HL-60/S4 treated with phorbol 12-myristate 13-acetate at 8.2 ng/mL for 4 days and 3 days (cell line): ENCODE results near the gene KDM4B.
"Not testable (repeated sequence)": the region's sequence is repeated elsewhere in the genome, so short reads cannot be mapped to it uniquely, and the experiment has no call there.

Experiments used
- in situ Hi-C: fragments of 300-500 bp; cut with MboI; formaldehyde crosslinking; loops from 2 replicates; pipeline ENCODE4 v1.15.0; 2022; ENCODE audit warnings: low sequenced_read_pairs

Gene KDM4B

DNA sequence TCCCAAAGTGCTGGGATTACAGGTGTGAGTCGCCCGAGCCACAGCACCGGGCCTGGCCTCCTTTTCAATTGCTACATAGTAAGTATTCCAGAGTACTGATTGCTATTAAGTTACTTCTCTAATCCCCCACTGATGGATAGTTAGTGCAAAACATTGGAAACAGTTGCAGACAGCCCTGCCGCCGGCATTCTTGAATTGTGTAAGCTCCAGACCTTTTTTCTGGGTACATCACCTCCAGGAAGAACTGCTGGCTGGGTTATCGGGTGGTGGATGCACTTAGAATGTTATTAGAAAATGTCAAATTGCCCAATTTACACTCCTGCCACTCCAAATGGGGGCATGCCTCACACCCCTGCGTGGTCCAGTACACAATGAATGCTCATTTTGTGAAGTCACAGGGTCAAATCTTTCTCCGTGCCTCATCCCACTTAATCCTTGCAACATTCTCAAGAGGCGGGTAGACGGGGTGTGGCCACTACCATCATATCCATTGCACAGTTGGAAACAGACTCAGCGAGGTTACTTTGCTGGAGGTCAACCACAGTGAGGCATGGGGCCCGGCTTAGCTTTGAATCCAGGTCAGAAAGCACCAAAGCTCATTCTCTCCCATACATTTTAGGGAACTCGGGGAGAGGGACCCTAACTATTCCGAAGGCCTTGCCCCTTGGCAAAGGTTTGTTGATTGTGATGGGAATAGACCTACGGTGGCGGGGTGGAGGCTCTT is 1.0 kb upstream of the KDM4B start:
- in situ Hi-C loops, result no loop called here

DNA sequence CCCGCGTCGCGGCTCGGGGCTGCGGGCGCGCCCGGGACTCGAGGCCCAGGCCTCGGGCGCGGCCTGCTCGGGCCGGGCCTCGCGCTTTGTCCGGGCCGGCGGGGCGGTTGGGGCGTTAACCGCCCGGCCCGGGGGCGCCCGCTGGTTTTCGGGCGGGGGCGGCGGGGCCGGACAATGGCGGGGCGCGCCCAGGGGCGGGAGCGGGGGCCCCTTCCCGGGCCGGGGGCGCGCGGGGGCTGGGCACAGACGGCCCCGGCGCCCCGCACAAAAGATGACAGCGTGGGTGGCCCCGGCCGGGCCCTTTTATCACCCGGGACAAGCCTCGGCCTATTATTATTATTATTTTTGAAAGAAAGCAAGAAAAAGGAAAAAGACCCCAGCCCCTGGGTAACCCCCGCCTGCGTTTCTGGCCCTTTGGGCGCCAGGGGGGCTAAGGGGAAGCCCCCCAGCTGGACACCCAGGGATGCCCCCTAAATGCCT is 419 bp downstream of the KDM4B start:
- in situ Hi-C loops, result no loop called here

DNA sequence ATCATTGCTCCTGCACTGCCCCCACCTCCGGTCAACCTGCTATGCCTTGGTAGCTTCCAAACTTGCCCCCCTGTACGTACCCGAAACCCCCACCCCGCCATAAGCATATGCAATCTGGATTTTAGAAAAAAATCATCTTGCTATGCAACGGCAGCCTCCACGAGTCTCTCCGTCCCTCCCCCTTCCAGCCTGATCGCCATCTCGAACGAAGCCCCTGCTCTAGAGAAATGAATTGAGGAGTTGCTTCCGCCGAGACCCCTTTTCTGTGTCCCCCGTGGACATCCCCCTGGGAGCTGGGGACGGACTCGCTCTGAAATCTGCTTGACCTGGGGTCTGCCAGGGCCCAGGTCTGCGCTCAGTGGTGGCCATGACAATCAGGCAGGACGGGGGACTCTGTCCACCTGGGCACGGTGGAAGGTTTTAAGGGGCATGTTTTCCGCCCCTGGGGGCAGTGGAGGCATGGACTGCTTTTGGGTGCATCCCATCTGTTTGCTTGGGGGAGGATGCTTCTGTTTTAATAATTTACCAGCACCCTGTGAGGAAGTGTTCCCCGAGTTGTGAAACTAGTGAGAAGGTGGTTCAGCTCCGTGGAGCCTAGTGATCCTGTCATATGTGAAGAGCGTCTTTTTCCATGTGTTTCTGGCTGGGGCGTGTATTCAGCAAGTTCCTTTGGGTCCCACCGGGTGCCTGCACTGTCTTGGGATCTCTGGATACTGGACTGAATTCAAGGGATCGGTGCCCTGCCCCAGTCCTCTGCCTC is 1.0 kb downstream of the KDM4B start:
- in situ Hi-C loops, result no loop called here

DNA sequence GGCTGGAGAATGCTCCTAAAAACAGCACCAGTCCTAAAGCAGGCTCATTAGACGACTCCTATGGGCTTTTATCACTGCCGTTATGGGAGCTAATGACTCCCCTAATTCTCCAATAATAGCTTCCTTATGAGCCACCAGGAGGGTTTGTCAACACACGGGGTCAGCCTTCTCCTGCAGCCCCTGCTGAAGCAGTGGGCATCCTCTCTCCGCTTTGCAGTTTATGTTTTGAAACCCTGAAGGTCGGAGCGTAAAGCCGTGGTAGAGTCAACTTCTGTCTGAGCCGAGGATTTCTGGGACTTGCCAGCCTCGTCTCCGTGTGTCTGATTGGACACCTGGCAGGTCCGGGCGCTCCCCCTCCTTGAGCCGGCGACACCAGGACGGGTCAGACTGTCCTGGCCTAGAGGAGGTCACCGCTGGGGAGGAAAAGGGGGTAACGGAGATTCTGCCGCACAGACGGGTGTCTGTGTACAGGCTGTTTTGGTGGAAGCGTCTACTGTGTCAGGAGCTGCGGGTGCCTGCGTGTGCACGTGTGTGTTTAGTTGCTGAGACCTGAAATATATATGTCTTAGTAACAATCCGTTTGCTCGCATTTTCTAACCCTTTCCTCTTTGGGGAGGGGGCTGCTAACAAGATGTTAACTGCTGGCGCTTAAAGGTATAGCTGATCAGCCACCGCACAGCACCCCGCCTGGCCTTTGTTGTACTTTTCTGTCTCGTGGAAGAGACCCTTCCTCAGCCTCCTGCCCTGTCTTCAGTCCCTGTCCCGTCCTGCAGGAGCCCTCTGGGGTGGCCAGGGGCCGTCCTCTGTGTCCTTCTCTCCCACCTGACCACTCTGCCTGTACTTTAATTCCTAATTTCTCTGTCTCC is 1.9 kb downstream of the KDM4B start:
- in situ Hi-C loops, result no loop called here

DNA sequence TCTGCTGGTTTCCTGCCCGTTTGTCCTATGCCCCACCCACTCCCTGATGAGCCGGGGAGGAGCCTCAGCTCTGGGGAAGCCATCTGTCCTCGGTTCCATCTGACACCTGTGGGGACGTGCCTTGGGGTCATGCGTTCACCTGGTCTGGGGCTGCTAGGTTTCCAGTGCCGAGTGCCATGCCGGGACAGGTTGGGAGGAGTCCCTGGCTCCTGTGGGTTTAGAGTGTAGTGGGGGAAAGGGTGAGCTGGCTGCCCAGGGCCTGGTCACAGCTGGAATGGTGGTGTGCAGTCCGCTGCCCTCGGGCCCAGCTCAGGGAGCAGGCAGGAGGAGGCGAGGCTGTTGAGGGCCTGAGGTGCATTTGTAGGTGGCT is 2.5 kb downstream of the KDM4B start:
- in situ Hi-C loops, result no loop called here

DNA sequence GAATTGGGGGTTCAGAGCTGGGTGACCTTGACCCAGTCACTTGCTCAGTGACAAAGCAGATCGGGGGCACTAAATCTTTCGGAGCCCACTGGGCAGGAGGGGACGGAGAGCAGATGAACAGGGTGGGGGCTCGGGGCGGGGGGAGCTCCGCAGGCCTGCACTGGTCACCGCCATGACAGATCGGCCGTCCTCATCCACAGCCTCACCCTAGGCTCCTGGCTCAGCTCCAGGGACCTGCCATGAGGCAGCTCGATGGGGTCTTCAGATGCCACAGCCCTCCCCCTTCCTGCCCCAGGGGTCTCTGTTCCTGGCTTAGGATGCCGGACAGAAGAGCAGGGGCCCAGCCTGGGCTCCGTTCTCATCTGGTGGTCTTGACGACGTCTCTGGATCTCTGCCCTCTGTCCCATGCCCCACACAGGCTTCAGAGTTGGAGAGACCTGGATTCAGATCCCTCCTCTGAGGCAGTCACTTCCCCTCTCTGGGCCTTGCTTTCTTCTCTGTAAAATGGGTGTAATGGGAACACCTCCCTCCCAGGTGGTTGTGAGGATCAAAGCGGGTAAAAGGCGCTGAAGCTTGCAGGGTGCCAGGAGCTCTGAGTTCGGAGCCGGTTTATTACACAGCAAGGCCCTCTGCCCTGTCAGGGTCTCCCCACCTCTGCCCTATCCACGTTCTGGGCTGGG is 3.0 kb downstream of the KDM4B start:
- in situ Hi-C loops, result no loop called here

DNA sequence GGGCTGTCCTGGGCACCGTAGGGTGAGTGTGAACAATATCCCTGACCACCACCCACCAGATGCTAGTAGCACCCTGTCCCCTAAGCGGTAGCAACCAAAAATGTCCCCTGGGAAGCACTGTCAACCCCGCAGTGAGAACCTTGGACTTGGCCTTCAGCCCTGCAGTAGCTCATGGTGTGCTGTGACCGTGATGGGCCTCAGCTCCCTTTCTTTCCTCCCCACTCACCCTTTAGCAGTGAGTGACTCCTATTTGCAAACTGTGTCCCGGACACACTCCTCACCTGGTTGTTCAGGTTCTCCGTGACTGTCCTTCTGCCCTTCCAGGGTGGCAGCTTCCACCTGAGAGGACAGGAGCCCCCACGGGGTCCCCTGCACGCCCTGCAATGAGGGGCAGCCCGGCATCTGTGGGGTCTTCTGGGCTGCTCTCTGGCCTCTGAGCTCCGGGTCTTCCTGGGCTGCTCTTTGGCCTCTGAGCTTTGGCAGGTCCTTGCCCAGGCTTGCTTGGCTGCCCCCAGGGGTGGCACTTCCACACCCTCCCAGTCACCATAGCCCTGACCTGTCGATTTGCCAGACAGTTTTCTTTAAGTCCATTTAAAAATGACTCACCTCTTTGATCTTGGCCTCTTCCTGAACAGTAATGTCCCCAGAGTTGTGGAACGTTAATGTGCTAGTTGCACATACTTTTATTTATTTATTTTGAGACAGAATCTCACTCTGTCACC is 3.8 kb downstream of the KDM4B start:
- in situ Hi-C loops, result no loop called here

DNA sequence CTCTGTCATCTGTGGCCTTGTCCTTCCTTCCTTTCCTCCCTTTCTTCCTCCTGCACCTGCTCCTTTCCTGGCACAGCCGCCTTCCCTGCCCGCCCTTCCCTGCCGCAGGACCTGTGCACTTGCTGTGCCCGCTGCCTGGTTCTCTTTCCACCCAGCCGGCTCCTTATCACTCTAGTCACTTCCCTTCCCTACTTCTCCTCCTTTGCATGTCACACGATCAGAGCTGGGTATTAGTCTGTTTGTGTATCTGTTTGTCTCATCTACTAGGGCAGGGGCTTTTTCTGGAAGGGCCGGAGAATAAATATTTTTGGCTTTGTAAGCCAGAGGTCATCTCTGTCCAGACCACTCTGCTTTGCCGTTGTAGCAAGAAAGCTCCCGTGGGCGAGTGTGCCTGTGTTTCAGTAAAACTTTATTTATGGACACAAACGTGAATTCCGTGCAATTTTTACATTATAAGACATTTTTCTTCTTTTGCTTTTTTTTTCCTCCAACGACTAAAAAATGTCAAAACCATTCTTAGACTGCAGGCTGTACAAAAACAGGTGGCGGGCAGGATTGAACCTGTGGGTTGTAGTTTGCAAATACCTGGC is 6.1 kb downstream of the KDM4B start:
- in situ Hi-C loops, result no loop called here

DNA sequence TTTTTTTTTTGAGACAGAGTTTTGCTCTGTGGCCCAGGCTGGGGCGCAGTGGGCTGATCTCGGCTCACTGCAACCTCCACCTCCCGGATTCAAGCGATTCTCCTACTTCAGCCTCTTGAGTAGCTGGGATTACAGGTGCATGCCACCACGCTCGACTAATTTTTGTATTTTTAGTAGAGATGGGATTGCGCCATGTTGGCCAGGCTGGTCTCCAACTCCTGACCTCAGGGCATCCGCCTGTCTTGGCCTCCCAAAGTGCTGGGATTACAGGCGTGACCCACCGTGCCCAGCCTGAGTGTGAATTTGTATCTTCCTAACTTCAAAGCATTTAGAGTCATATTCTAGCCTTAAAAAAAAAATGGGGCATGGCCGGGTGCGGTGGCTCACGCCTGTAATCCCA is 6.7 kb downstream of the KDM4B start:
- in situ Hi-C loops, result not testable (repeated sequence)

DNA sequence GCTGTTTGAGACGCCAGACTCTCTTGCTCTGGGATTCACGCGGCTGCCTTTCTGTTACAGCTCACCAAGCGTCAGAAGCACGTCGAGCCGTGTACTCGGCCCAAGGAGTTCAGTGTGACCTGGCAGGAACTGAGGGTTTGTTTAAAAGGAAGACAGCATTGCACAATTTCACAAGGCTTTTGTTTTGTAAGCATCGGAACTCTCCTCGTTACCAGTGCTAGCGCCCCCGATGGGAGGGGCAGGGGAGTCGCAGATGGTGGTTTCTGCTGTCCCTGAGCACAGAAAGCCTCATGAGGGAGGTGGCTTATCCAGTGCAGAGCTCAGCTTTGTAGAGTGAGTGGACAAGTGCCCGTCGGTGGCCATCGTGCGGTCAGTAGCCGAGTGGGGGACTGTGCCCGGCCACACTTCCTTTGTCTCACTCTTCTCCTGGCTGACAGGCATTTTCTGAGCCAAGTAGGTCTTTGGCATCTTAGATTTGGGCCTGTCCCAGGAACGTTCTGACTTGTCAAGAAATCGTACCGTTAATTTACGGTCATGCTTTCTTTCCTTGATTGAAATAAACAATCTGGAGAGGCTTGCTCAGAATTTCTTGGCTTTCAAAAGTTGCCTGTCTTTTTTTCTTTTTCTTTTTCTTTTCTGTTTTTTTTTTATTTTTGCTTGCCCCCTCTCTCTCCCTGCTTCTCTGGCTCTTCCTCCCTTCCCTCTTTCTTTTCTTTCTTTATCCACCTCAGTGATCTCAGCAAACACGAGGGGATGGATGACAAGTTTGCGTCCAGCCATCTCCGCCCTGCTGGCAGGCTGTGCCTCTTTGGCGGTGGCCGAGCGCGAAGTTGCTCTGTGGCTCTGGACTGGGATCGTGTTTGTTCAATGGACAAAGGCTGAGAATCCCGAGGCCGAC is 7.7 kb downstream of the KDM4B start:
- in situ Hi-C loops, result no loop called here

DNA sequence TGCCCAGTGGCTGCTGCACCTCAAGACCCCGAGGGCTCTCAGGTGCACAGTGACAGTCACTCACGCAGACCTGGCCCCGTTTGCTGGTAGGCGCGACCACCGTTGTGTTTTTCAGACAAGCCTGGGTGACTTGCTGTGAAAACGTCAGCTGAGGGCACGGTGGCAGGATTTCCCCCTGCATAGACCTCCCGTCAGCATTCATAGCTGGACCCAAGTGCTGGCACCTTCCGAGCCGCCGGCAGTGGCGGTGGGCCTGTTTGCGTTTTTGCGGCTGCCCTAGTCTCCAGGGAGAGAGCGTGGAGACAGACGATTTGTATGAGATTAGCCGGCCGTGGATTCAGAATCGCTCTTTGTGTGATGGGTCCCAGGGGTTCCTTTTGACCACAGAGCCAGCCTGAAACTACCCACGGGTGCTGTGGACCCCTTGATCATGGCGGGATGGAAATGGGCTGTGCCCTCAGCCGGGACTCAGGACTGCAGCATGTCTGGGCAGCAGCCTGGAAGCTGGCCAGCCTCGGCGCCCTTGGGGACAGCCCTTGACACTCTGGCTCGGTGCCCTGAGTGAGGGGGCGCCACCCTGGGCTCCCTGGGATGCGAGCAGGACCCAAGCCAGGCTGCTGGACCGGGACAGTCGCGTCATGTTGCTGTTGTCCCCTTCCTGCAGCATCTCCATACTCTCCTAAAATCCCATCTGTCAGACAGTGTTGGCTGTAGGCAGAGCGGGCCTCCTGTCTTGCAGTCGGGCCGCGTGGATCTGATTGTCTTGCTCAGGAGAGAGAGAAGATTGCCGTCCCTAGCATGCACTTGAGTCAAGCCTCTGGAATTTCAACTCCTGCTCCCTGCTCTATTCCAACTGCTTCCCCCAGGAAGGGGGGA is 8.6 kb downstream of the KDM4B start:
- in situ Hi-C loops, result no loop called here

DNA sequence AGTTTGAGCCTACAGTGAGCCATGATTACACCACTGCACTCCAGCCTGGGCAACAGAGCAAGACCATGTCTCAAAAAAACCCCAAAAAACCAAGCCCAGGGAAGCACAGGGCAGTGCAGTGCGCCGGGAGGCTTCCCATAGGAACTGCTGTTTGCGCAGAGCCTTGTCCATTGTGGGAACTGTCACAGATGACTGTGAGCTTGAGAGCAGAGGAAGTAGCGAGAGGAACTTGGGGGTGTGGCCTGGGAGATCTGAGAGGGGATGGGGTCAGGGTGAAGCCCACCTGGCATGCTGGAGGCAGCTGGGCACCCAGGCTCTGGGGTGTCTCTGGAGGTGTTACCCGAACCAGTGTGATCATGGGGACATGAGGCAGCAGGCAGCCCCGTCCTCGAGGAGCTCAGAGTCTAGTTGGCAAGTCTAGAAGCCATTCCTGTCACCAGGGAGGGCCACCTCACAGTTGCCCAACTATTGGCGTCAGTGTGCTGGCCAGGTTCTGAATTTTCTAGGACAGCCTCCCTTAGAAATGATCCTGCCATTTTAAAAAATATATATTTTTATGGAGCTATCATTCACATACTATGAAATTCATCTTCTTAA is 10.4 kb downstream of the KDM4B start:
- in situ Hi-C loops, result no loop called here

DNA sequence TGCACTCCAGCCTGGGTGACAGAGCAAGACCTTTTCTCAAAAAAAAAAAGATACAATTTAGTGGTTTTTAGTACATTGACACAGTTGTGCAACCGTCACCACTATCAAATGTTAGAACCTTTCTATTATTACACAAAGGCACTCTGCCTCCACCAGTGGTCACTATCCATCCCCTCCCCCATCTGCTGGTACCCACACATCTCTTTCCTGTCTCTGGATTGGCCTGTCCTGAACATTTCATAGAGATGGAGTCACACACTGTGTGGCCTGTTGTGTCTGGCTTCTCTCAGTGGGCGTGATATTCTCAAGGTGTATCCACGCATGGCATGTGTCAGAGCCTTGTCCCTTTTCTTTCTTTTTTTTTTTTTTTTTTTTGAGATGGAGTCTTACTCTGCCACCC is 11.2 kb downstream of the KDM4B start:
- in situ Hi-C loops, result no loop called here

DNA sequence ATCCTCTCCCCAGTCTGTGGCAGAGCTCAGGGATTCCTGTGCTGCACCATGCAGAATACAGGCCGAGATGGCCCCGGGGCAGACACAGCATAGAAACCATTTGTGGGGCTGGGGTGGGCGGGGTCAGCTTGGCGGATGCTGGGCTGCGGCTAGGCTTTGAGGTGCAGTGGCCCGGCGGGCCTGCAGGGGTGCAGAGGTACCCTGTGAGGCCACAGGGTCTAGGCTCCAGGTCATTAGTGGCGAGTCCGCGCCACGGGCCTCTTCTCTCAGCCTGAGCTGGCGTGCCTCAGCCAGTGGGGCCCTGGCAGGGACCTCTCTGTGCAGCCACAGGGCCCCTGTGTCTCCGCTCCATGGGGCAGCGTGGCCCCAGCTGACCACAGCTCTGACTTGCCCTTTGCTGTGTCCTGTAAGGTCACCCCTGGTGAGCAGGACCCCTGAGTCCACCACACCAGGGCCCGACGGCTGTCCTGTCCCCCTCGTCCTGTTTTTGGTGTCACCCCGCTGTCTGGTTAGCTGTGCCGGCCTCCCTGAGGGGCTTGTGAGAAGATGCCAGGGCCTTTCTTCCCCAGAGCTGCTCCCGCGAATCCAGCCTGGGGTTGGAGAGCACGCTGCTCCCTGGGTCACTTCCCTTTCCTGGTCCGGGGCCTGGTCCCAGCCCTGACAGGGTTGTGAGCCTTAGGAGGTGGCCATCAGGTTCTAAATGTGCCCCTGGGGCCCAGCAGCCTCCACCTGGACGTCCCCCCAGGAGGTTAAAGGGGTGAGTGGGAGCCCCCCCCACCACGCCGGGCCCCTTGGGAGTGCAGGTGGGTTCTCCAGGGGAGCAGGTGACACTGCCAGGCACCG is 12.1 kb downstream of the KDM4B start:
- in situ Hi-C loops, result no loop called here

DNA sequence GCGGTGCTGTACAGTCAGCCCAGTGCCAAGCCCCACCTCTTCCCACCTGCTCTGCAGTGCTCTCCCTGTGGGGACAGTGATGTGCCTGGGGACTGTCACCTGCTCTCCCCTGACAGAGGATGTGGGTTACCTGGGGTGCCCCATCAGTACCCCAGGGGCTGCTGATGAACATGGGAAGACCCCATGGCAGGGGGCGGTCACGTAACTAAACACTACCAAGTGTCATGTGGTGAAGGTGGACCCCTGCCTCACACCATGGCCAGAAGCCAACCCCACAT is 12.7 kb downstream of the KDM4B start:
- in situ Hi-C loops, result no loop called here

DNA sequence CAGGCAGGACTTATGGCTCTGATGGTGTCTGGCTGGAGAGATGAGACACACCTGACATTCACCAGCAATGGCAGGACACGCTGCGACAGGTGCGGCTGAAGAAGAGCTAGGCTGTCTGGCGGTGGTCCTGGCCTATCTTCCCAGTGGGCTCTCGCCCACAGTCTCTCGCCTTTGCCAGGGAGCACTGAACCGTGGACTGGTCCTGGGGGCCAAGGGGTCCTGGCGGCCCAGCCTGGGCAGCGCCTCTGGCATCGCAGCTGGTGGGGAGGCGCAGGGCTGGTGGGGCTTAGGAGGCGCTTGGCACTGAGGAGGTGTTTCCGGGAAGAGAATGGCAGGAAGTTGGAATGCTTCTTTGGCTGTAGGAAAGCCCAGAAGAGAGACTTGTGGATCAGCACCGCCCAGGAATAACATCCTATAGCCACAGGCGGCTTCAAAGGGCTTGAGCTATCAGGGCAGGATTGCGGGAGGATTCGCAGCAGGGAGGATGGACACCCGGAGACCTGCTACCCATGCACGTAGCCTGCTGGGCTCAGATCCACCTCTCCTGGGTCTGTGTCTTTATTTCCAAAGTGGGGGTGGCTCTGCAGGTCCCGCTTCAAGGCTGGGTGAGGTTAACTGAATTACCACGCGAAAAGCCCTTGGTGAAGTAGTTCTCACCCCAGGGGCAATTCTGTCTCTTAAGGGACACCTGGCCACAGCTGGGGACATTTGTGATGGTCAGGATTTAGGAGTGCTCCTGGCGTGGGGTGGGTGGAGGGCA is 14.6 kb downstream of the KDM4B start:
- in situ Hi-C loops, result no loop called here

DNA sequence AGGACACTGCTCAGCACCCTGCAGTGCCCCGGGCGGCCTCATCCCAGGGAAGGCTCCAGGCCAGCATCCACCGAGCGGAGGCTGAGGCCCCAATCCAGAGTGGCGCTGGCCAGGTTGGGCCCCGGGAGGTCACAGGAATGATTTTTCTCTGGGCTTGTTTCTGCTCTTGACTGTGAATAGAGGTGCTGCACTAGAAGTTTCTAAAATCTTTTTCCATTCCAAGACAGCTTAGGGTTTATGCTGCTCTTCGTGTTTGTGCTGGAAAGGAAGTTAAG is 15.1 kb downstream of the KDM4B start:
- in situ Hi-C loops, result no loop called here
